GM18907 (cell line): ENCODE measurements around the gene SLC22A17.
"Not testable (repeated sequence)": the region's sequence is repeated elsewhere in the genome, so short reads cannot be mapped to it uniquely, and the experiment has no call there.

Experiments
- ATAC-seq: cut with Tn5 transposase; IDR thresholded peaks from one replicate; pipeline ENCODE4 v1.9.1; 2021; ENCODE audit warnings: mild to moderate bottlenecking, moderate library complexity; ENCODE audit not compliant: unreplicated experiment

The SLC22A17 gene

GRCh38 chr14:23352506-23353432 is at the start of gene SLC22A17:
Gene SLC22A17, minus strand, starts transcription at chr14:23352887.
- no peak for ATAC-seq

GRCh38 chr14:23401291-23401690 is 48.6 kb upstream of the SLC22A17 start:
- ATAC-seq: no peak

GRCh38 chr14:23400496-23401149 is 47.9 kb upstream of the SLC22A17 start:
- ATAC-seq: not testable (repeated sequence)

DNA sequence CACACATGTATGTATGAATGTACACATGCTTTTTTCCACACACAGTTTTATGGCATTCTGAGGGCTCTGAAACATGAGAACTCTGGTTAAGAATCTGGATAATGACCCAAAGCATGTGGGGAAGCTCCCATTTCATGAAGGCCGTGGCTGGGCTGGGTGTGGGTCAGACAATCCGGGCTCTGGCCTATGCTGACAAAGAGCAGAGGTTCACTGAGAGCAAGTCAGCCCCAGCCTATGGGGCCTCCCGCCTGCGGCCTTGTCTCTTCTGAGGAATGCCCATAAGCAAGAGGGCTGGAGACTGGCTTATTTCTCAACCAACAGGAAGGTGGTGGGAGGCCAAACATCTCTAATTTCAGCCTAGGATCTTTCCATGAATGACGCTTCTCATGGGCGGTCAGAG is 46.9 kb upstream of the SLC22A17 start:
- no peak for ATAC-seq

- no peak for ATAC-seq
Measured at GRCh38 chr14:23399136-23399535, 46.4 kb upstream of the SLC22A17 start.

DNA sequence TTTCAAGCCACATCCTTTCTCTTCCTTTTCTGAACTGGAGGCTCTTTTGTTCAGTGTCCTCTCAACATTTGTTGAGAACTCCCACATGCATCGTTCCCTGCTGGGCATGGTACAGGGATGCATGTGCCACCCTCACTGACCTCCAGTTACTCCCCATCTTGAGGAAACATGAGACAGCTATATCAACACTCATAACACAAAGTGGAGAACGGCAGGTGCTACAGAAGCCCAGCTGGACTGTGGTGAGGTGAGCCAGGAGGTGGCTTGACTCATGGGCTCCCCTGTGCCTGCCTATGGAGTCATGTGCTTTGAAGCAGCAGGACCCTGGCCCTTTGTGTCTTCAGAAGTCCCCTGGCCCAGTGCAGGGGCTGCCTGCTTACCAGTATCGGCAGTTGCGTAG is 45.7 kb upstream of the SLC22A17 start:
- ATAC-seq: no peak

DNA sequence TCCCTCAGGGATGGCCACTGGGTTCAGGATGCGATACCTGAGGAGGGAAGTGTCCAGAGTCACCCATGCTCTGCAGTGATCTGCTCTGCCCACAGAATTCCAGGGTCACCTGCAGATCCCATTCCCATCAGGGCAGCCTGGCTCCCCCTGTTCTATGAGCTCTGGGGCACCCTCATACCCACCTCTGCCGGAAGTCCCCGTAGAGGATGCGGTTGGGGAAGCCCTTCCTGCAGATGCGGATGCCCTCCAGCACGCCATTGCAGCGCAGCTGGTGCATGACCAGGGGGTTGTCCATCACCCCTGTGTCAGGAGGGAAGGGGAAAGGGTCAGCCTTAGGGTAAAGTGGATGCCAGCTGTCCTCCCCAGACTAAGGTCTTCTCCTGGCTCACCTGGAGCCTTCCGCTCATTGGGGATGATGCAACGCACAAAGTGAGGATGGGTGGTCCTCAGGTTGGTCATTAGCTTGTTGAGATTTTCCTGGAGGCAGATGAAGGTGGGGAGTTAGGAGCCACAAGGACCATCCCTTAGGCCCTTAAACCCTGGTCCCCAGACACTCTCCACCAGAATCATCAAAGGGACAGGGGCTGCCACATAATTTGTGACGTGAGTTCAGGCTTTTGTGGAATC is 44.2 kb upstream of the SLC22A17 start:
- ATAC-seq: no peak

- ATAC-seq: no peak
Measured at GRCh38 chr14:23396126-23396525, 43.4 kb upstream of the SLC22A17 start.

GRCh38 chr14:23392613-23393012 is 39.9 kb upstream of the SLC22A17 start:
- no peak for ATAC-seq

GRCh38 chr14:23389871-23390270 is 37.2 kb upstream of the SLC22A17 start:
- not testable (repeated sequence) for ATAC-seq

DNA sequence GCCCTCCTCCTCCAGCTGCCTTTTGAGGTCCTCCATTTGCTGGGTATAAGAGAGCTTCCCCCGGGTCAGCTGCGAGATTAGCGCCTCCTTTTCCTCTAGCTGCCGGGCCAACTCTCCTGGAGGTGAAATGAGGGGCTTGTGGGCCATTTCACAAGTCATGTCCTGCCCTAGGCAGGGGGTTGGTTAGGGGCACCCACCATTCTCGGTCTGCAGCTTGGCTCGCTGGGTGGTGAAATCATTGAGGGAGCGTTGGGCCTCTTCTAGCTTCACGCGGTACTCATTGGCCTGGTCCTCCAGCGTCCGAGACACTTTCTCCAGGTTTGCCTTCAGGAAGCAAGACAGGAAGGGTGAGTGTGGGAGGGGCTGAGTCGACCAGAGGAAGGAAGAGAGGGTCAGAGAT is 36.7 kb upstream of the SLC22A17 start:
- no peak for ATAC-seq

GRCh38 chr14:23388996-23389395 is 36.3 kb upstream of the SLC22A17 start:
- ATAC-seq: no peak

DNA sequence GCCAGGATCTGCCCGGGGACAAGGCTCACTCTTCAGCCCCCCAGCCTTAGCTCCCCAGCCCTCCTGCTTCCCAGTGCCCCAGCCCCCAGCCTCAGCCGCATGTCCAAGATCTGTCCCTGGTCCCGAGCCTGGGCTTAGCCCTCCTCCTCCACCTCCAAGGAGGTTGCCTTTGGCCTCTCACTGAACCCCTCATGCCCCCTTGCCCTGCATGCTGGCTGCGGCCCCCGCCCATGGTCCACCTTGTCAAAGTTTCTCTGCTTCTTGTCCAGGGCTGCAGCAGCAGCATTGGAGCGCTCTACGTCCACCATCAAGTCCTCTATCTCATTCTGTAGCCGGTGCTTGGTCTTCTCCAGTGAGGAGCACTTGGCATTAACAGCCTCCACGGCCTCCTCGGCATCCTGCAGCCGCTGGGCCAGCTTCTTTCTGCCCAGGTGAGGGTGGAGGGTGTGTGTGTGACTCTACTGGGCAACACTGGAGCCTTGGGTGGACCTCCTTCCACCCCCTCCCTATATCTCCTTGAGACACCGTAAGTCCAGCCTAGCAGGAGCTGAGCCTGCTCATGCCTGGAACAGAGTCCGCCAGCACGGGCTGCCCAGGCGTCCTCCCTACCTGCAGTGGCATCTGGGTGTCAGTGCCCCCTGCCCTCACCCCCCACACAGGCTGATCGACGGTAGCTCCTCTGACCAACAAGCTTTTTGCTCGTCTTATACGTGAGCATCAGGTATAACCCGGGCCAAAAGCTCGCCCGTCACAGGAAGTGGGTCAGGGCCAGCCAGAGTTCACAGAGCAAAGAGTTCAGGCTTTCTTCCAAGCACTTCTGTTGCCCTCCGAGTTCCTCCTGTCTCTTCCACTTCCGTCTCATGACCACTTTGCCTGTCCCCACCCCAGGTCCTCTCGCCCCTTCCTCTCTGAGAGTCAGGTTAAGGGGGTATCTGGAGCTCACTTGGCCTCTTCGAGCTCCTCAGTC is 35.5 kb upstream of the SLC22A17 start:
- no peak for ATAC-seq

DNA sequence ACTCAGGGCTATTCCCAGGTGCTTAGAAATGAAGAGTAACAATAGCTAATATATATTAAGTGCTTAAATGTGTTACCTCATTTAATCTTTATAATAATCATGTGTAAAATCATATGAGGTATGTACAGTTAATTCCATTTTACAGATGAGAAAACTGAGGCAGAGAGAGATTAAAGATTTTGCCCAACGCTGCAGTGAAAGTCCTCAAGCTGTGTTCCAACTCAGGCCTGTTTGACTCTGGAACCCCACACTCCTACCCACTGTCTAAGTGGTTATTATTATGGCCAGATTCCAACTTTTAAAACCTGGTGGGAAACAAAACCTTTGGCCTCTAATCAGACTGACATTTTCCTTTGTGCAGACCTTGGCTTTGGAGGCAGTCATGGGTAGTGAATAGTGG is 34.3 kb upstream of the SLC22A17 start:
- ATAC-seq: no peak

DNA sequence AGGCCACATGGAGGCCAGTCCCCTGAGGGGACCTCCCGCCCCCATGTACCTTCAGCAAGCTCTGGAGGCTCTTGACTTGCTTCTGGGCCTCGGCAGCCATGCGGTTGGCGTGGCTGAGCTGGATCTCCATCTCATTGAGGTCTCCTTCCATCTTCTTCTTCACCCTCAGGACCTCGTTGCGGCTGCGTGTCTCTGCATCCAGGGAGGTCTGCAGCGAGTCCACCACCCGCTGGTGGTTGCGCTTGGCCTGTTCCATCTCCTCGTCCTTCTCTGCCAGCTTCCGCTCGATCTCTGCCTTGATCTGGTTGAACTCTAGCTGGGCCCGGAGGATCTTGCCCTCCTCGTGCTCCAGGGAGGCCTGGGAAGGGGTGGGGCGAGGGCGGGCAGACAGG is 33.6 kb upstream of the SLC22A17 start:
- not testable (repeated sequence) for ATAC-seq

- ATAC-seq: no peak
Measured at GRCh38 chr14:23385642-23386265, 33.1 kb upstream of the SLC22A17 start.

DNA sequence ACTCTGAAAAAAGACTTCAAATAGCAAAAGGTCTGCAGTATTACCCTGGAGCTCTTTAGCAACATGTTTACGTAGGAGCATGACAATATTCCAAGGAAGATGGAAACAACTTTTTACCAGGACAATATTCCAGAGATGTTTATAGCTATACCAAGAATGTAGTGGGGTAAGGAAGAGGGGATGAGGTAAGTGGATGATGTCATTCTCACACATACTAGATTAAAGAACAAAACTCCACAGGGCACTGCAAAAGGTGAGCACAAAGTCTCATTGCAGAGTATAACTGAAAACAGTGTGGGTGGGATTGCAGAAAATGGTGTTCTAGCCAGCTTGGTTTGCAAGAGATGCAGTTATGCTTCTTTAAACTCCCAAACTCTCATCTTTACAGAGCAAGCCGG is 32.6 kb upstream of the SLC22A17 start:
- ATAC-seq: no peak

- ATAC-seq: no peak
Measured at GRCh38 chr14:23384364-23385080, 31.8 kb upstream of the SLC22A17 start.

DNA sequence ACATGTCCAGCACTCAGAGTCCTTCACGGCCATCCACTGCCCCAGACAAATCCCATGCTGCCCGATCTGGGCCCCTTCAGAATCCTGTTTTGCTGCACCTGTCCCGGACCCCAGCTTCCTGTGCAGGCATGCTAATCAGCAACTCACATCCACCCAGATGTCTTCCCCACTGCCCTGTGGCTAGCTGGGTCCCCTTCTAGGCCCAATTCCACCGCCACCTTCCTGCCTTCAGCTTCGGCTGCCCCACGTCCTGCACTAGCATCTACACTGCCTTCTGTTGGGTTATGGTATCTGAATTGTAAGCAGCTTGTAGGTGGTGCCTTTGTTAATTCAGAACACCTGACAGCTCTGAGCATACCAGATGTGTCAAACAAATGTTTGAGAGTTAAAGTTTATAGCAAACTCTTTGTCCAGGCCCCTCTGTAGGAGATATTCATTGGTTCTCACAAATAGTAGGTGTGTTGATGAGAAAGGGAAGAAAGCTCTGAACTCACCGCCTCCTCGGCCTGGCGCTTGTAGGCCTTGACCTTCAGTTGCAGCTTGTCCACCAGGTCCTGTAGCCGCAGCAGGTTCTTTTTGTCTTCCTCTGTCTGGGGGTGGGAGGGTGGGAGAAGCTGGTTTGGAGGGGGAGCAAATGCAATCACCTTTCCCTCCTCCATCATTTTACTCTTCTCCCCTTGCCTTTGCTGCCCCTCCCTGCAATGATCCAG is 30.2 kb upstream of the SLC22A17 start:
- no peak for ATAC-seq
